ENCODE results near the gene HORMAD2. TPM values are rescaled to one million over a fixed set of nuclear protein-coding genes. Genes with fewer than 3 reads are reported as not detected.
A peak's percentile ranks its signal among the peaks of the same experiment; 100 is the strongest.

HORMAD2 gene
- total and polyA plus RNA-seq, 9 of the 15 experiments (the other 6 are each of a cell fraction or from before 2014, with no cell fraction given), result not detected

DNA sequence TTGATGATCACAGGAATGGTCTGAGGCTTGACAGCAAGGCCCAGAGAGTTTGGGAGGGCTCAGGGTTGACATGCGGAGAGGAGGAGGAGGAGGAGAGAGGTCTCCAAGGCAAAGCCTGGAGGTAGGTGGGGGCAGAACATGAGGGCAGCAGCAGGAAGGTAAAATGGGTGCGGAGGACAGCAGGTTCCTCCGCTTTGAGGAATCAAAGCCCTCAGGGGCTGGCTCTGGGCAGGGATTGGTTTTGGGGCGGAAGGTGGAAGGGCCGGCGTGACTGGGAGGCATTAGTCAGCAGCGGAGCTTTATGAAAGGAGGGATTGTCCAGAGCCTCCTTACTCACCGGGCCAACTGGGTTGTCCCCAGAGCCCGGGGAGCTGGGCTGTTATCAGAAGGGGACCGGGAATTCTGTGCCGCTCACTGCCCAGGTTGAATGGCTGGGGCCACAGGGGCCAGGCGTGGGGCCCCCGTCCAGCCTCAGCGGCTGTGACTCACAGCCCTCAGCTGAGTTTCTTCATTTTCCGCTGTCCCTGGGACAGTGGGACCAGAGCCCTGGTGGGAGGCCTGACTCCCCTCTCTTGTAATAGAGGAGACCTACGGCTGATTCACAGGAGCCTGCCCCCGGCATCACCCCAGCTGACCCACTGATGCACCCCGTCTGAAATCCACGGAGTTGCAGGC, 130.1 kb downstream of the HORMAD2 start:
- Histone ChIP-seq H2AFZ (ENCODE audit: low read depth, low read length) (no peak overlapping the region), H3K4me1 (replicated peaks in 1 of 2; ENCODE audit: control insufficient read depth in 2 of 2, insufficient read depth in 2 of 2, low read length in 2 of 2) (peaks cover 28 to 35% of the 10 kb centered on the region in 2 experiments), H3K4me2 (ENCODE audit: insufficient read depth, low read length) (no peak overlapping the region), H4K20me1 (replicated peaks; ENCODE audit: control insufficient read depth, insufficient read depth, low read length) (no peaks in the 10 kb centered on the region), H3K4me3 (no peak overlapping the region), H3K27me3 (ENCODE audit: control insufficient read depth in 2 of 2, insufficient read depth in 2 of 2, low read length in 2 of 2) (no peaks in the 10 kb centered on the region), H3K9me1 (ENCODE audit: control insufficient read depth, insufficient read depth, low read length) (no peaks in the 10 kb centered on the region), H3K79me2 (ENCODE audit: control insufficient read depth, insufficient read depth, low read length) (no peaks in the 10 kb centered on the region), H3K9me3 (replicated peaks; ENCODE audit: control insufficient read depth, insufficient read depth, low read depth, low read length) (no peaks in the 10 kb centered on the region), H3K36me3 (ENCODE audit: control insufficient read depth, insufficient read depth, low read length) (no peaks in the 10 kb centered on the region), H3K9ac (ENCODE audit: insufficient read depth in 1 of 2, low read depth in 2 of 2, low read length in 2 of 2) (no peak overlapping the region), H3K27ac (ENCODE audit: extremely low read depth, low read depth, low read length) (no peak overlapping the region)
- TF ChIP-seq KDM1A (IDR thresholded peaks at IDR 0.05) (no peak), PTTG1 (tag; IDR thresholded peaks at IDR 0.05; ENCODE audit: low read depth) (no peak), XRCC5 (IDR thresholded peaks at IDR 0.05; ENCODE audit: low read depth, low read length) (no peak), LARP7 (IDR thresholded peaks at IDR 0.05) (no peak), MAFK (IDR thresholded peaks at IDR 0.05; ENCODE audit: low read length) (no peak), RUNX1 (IDR thresholded peaks at IDR 0.05; ENCODE audit: low read depth) (no peak), ZNF311 (CRISPR knock-in tag; IDR thresholded peaks at IDR 0.05) (no peak), ZNF263 (CRISPR knock-in tag; IDR thresholded peaks at IDR 0.05; ENCODE audit: borderline replicate concordance) (no peak), OTX1 (CRISPR knock-in tag; IDR thresholded peaks at IDR 0.05) (no peak), FOSL1 (tag; conservative IDR thresholded peaks at IDR 0.05) (peak; percentile 61), NRF1 (conservative IDR thresholded peaks at IDR 0.05 in 1 of 2, IDR thresholded peaks at IDR 0.05 in 1 of 2) (no peak), PHF8 (IDR thresholded peaks at IDR 0.05; ENCODE audit: borderline replicate concordance, low read length) (no peak), TAL1 (IDR thresholded peaks at IDR 0.05) (no peak), ETV1 (tag; conservative IDR thresholded peaks at IDR 0.05; ENCODE audit: low read depth) (no peak), MAZ (CRISPR knock-in tag; conservative IDR thresholded peaks at IDR 0.05 in 1 of 2, IDR thresholded peaks at IDR 0.05 in 1 of 2) (no peak), ZNF589 (CRISPR knock-in tag; IDR thresholded peaks at IDR 0.05; ENCODE audit: low read depth) (no peak), ZNF24 (IDR thresholded peaks at IDR 0.05) (peak; percentile 39; the same call in 1 of the 2 replicates)
- TF ChIP-seq, protein P1, sequence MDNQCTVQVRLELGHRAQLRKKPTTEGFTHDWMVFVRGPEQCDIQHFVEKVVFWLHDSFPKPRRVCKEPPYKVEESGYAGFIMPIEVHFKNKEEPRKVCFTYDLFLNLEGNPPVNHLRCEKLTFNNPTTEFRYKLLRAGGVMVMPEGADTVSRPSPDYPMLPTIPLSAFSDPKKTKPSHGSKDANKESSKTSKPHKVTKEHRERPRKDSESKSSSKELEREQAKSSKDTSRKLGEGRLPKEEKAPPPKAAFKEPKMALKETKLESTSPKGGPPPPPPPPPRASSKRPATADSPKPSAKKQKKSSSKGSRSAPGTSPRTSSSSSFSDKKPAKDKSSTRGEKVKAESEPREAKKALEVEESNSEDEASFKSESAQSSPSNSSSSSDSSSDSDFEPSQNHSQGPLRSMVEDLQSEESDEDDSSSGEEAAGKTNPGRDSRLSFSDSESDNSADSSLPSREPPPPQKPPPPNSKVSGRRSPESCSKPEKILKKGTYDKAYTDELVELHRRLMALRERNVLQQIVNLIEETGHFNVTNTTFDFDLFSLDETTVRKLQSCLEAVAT (IDR thresholded peaks at IDR 0.05), result peak in 1 of 2 experiments; percentile 46; a peak in 1 of 4 replicates
- 53% methylated on average over 18 of the region's 19 CpGs for WGBS (ENCODE audit: insufficient coverage, low coverage, missing lambda C conversion rate)
- DNase-seq (ENCODE audit: extremely low read depth in 1 of 4, low spot score in 3 of 4) (no peak), FAIRE-seq (no peak), ATAC-seq (no peak)
- CTCF ChIA-PET (ENCODE audit: low intra/inter-chr PET ratio), result no interaction called here
- intact Hi-C loops (cut with micrococcal nuclease) (no loop called here), in situ Hi-C loops (cut with MboI) (no loop called here)
- BruUV-seq (replicated peaks), result no TSS peak
- POLR2A ChIA-PET, result no interaction called here
